Anterior cingulate cortex (tissue), 58 donors: Measurements from ENCODE around the gene SUSD1.

ENCODE experiments used
- DNase-seq, 58 donors: peaks; one replicate each; lab custom pipeline; 2025; lab: John Stamatoyannopoulos, UW

SUSD1 gene

DNA sequence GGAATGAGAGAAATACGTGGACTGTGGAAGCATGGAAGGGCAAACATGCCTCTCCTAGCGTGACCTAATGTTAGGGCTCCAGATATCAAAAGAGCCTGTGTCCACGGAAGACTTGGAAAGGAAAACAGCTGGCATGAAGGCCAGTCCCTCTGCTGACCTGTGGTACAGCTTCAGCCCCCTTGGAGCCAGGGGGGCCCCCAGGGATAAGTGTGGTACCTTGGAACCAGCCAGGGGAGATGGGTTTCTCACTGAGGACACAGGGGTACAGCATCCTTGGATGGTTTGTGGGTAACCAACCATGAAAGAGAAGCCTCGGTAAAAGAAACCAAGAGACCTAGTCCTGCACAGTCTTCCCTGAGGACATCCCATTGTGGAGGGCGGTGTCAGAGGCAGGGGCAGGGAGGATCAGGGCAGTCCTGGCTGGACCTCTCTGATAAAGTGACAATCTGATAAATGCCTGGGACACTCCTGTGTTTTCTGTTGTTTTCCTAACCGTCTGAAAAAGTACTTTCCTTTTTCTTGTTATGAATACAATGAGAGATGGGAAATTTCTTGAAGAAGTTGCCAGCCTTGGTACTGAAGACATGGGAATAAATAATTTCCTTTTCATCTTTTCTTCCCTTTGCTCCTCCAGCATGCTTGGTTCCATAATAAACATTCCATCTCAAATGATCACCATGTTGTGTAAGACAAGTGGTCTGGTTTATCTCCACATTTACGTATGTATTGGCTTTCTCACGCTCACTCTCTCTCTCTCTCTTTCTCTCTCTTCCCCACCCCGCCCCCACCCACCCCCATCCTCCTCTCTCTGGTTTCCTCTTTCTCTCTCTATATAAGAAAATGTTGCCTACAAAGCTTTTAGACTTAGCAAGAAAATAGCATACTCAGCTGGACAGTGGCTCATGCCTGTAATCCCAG lies 102.1 kb downstream of the SUSD1 start:
- no peak for DNase-seq

DNA sequence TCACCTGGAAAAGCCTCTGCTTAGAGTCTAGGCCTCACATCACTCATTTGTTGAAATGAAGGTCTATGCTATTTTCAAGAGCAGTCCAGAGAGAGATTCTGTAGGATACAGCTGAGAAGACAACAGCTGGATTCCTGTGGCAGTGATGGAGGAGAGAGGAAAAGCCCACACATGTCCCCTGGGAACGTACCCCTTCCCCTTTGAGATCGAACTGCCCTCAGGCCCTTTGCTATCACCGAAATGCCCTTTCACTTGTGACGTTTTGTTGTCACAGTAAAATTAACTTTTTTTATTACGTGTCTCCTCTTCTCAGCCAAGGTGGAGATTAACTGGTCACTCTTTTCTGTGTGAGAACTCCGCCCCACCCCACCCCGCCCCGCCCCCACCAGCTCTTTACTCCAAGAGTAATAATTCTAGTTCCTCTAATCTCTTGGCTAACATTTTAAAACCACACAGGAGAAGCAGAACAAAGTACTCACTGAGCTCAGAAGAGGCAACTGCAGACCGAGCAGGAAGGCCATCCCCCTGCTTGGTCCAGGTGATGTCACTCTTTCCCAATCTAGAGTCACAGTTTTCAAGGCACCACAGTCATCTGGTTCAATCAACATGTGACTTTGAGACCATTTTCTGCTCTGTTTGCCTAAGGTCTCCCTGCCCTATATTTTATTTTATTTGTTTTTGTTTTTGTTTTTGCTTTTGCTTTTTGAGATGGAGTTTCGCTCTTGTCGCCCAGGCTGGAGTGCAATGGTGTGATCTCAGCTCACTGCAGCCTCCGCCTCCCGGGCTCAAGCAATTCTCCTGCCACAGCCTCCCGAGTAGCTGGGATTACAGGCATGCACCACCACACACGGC lies 105.6 kb downstream of the SUSD1 start:
- DNase-seq, result no peak

DNA sequence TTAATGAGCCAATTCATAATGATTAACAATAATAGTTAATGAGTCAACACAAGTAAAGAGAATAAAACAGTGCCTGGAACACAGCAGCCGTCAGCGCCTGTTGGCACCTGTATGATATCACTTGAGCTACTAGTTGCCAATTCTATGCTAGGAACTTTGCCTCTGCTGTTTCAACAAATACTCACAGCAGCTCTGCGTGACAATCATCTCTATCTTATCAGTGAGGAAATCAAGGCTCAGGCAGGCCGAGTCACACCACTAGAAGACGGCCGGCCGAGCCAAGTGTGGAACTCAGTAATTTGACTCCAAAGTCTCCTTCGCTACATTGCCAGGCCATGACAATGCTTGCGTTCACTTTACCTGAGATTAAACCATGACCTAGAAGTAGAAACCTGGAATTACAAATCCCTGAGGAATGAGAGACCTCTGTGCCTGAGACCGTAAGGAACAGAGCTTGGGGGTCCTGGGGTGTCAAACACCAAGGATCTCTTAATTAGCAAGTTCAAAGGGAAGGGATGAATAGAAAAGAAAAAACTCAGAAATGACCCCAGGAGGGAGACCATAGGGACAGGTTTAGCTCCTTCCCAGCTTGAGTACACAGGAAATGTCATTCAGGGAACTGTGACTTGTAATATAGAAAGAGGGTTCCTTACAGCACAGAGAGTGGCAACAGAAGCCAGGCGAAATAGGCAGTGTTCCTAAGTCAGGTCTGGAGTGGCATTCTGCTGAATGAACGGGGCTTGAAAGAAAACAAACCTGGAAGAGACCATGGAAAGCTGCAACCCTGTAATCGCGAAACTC lies 109.1 kb downstream of the SUSD1 start:
- no peak for DNase-seq

DNA sequence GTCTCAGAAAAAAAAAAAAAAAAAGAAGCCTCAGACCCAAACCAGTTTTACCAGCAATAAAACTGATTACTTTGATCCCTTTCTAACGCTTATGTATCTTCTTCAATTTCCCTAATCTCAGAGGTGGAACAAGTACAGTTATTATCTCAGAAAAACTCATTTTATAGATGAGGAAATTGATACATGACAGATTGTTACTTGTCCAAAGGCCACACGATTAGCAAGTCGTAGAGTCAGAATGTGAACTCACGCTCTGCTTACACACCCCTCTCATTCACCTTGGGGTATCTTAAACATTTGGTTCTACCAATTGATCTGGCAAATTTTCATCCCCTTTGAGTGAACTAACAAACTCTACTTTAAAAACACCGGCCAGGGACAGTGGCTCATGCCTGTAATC lies 110.2 kb downstream of the SUSD1 start:
- no peak for DNase-seq

DNA sequence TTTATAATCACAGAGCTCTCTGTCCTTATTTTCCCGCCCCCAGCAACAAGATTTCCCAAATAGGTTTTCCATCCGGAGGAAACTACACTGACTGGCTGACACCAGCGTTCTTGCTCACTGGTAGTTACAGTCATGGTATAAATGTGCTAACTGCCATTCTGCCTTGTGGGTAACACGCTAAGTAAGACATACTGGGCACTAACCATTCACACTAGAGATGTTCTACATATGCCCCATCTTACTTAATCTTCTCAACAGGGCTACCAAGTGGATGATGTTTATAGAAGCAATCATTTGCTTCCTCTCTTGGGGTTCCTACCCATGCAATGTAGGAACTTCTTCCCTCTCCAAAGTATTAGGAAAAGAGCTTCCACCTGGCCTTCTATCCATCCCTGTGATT lies 111.5 kb downstream of the SUSD1 start:
- DNase-seq, result no peak

DNA sequence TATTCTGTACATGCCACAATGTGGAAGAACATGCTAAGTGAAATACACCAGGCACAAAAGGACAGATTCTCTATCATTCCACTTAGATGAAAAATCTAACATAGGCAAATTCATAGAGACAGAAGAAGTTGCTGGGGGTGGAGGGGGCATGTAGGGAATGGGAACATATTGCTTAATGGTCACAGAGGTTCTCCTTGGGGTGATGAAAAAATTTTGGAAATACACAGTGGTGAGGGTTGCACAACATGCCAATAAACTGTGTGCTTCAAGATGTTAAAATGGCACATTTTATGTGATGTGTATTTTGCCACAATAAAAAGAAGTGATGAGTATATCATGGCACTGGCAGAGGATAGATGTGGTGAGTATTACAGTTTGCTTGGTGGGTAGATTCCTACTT lies 111.9 kb downstream of the SUSD1 start:
- DNase-seq, result no peak

DNA sequence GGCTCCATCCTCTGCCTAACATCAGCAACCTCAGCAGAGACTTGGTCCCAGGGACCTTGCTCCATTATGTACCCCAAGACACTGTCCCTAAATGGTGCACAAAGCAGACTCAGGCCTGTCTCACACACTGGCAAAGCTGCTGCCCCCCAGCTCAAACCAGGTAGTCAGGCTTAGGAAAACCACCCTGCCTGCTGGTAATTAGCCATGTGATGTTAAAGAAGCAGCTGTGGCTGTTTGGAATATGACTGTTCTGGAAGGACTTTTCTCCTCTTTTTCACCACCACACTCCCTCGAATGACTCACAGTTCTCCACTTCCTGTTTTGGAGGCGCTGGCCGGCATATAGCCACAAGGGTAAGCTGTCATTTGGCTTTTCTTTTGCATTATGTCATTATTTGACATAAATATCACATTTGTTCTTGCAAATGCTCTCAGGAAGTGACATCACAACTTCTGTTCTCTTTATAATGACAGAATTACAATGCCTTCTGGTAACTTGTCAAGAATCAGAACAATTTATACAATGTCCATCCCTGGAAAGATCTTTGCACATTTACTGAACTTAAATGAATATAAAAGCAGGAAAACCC lies 113.9 kb downstream of the SUSD1 start:
- peak in 17 of 58 donors; percentile 3 to 49 (median 11) for DNase-seq

DNA sequence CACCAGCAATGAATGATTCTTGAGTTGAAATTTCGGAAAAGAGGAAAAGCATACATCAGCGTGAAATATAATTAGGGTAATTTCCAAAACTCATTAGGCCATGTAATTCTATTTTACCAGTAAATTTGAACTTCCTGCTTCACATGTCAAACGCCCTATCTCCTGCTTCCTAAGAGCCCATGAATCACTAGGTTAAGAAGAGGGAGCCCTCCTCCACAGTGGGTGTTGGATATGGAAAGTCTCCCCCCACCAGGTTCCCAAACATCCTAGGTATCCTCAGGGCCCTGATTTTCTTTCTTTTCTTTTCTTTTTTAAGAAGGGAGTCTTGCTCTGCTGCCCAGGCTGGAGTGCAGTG lies 115.2 kb downstream of the SUSD1 start:
- no peak for DNase-seq

DNA sequence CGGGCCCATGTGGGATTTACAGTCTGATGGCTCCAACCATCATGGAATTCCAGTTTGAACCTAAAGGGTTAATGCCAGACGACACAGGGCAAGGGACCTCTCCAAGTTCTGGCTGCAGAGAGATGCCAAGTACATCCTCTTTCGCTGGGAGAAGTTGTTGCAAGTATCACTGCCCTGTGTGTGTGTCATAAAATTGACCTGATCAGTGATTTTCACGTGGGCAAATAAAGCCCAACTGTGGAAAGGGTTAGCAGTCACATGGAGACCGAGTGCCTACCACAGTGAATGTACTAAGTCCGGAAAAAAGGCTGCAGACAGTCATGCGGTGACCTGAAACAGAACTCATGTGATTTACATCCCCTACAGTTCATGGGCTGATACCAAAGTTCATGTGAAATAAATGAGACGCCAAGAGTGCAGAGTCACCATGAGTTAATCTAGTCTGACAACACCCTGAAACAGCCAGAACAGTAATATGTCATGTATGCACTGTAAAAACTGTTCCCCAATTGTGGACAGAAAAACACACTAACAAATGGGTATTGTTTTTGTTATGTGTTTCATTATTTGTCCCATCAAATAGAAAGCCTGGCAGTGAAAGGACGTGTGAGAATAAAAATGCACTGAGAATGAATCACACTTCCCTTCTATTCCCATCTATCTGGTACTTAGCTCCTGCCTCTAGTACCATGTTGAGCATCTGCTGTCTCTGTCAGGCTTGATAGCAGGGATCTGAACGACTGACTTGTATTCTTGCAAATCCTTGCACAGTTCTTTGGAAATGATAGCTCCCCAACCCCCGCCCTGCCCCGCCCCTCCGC lies 115.7 kb downstream of the SUSD1 start:
- DNase-seq, result peak in 17 of 58 donors; percentile 2 to 74 (median 18)

DNA sequence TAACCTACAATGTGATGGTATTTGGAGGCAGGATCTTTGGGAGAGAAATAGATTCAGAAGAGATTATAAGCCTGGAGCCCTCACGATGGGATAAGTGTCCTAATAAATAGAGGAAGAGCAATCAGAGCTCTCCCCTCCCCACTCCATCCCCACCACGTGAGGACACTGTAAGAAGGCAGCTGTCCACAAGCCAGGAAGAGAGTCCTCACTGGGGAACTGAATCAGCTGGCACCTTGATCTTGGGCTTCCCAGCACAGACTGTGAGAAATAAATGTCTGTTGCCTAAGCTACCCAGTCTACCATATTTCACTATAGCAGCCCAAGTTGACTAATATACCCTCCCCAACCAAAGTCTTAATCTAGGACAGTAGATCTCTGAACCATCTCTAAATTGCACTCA lies 118.1 kb downstream of the SUSD1 start:
- DNase-seq, result no peak

DNA sequence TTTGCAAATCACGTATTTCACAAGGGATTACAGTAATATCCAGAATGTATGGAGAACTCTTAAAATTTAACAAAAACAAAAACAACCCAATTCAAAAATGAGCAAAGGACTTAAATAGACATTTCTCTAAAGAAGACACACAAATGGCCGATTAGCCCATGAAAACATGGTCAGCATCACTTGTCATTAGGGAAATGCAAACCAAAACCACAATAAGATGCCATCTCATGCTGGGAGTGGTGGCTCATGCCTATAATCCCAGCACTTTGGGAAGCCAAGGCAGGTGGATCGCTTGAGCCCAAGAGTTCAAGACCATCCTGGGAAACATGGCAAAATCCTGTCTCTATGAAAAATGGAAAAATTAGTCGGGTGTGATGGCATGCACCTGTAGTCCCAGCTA lies 120.2 kb downstream of the SUSD1 start:
- DNase-seq, result no peak

DNA sequence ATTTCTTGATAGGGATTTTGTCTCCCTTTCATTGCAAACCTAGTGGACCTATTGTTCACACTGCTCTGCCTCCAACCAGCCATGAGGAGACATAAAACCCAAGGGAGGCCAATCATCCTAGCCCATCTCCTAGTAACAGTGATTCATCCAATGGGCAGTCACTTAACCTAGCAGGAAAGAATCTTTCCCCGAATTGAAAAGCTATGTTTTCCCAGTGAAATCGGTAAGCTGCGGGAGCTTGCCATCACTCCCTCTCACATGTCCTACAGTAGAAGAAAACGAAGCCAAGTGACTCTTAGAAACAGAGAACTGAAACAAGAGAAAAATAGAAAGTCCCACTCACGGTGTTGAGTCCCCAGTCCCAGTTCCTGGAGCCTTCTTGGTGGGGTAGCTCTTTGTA lies 123.3 kb downstream of the SUSD1 start:
- DNase-seq, result peak in 2 of 58 donors; percentile 24 to 48

DNA sequence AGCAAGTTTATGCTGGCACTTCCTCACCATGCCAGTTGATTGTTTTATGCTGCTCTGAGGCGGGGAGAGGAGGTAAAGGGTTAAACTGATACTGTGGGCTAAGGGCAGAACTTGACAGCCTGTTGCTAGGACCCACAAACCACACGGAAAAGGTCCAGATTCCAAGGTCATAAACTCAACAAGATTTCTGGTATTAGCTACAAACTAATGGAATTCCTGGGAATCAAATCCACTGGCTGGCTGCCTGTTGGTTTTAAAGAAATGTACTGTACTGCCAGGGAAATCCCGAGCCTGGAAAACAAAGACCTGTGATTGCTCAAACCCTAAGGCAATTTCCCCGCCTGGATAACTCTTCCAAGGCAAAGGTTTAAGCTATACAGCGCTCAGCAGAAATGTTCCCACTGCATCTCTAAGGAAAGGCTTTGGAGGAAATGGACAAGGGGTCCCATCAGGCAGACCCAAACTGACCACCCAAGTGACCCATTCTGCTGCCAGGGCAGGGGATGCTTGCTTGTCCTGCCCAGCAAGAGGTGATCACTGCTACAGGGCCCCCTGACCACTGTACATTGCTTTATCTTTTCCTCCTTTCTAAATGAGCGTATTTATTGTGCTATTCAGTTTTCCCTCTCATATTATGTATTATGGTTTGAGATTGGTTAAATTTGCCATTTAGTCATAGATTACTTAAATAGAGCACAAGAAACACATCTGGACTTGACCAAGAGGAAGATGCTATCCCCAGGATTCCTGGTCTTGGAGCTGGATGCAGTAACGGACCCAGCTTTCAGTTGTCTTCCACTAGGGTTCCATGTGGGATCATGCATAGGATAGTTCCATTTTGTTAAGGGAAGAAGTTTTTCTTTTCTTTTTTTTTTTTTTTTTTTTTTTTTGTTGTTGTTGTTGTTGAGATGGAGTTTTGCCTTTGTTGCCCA lies 124.3 kb downstream of the SUSD1 start:
- DNase-seq, result peak in 4 of 58 donors; percentile 5 to 52 (median 26)

DNA sequence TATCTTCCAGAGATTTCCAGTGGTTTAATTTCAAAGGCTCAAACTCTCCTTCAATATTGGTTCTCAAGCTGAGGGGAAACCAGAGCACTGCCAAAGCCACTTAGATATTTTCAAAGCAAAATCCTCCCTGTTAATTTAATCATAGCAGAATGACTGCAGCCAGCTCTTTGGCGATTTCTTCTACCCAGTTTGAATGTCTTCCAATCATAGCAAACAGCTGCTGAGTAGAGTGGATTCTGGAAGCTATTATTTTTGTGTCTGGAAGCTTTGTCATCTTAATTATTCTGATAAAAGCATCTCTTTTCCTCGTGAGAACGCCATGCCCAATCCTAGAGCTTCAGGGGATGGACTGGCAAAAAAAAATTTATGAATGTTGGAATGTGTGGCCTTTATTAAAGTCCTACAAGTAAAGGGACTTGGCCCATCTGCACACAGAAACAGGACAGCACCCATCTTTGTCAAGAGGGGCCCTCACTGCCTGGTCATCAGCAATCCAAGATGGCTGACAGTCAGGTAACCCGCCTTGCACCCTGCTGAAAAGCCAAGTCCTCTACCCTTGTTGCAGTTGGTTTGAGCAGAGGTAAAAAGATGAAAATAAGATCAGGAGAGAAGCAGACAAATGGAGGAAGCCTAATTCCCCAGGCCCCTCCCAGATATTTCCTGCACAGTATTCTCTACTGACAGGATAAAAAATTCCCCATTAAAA lies 125.1 kb downstream of the SUSD1 start:
- no peak for DNase-seq

DNA sequence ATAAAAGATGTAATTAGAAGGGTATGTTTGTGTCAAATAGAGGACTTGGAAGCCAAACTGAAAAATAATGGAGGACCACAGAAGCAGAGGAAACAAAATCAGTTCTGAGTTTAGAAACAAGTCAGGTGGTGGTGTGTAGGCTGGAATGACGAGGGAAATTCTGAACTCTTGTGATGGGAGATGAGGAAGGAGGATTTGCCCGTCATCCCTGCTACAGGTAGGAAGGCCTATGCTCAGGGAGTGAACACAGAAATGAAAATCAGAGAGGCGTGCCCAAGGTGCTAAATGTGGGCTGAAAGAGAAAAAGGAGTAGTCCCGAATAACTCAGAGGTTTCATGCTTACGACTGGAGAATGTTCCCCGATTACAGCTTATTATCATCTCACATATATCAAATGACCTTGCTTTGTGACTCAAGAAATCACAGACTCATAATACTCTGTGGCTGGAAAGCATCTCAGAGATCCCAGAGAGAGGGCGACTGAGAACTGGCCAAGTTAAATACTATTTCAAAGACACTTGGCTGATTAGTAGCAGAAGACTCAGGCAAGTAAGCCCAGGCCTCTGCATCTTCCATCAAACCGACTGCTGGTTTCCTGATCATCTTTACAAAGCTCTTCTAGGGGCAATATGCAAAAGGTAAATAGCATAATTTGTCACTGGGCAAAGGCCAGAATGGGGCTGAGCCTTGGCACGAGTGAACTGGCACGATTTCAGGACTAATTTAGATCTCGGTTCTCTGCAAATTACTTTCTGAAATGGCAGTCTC lies 126.0 kb downstream of the SUSD1 start:
- no peak for DNase-seq

DNA sequence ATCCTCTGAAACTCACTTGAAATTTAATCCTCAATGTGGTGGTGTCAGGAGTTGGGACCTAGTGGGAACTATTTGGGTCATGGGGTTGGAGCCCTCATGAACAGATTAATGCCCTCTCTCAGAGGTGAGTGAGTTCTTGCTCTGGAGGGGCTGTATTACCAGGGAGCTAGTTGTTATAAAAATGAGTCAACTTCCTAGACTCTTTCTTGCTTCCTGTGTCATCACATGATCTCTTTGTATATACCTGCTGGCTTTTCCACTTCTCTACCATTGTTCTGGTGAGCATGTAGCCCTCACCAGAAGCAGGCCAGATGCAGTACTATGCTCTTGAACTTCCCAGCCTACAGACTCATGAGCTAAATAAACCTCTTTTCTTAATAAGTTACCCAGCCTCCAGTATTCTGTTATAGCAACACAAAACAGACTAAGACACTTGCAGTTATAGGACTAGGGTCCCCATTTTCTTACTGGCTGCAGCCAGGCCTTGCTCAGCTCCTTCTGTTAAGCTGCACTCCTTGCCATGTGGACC lies 127.5 kb downstream of the SUSD1 start:
- no peak for DNase-seq

DNA sequence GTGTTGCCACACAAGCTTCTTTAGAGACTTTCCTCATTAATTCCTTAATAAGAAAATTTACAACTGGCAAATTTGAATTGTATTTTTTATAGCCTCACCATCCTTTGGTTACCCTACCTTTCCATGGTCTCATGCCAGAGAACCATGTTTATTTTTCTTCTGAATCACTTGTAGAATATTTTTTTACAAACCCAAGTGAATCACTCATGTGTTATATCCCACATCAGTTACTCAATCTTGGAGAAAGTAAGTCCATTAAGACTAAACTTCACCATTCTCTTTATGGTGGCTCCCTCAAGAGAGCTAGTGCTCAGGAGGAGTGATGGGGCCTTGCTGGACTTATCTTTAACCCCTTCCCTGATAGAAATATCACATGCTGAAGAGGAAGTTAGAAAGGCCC lies 128.9 kb downstream of the SUSD1 start:
- no peak for DNase-seq
